AG10803 (cell line): ENCODE measurements around the gene KCNH1.

Experiments used
- DNase-seq: peaks from one replicate; pipeline ENCODE4 v3.0.0; 2010; ENCODE audit warnings: low read depth
- H3K4me3 ChIP-seq: 2 replicates; pipeline ENCODE4 v1.5.1; 2011; ENCODE audit warnings: mild to moderate bottlenecking, low read length, control low read depth
- TF ChIP-seq, protein P1 (sequence below): conservative IDR thresholded peaks from 2 replicates; pipeline ENCODE4 v1.5.1; 2011; ENCODE audit warnings: mild to moderate bottlenecking, low read length, control low read depth, inconsistent platforms

KCNH1 gene

DNA sequence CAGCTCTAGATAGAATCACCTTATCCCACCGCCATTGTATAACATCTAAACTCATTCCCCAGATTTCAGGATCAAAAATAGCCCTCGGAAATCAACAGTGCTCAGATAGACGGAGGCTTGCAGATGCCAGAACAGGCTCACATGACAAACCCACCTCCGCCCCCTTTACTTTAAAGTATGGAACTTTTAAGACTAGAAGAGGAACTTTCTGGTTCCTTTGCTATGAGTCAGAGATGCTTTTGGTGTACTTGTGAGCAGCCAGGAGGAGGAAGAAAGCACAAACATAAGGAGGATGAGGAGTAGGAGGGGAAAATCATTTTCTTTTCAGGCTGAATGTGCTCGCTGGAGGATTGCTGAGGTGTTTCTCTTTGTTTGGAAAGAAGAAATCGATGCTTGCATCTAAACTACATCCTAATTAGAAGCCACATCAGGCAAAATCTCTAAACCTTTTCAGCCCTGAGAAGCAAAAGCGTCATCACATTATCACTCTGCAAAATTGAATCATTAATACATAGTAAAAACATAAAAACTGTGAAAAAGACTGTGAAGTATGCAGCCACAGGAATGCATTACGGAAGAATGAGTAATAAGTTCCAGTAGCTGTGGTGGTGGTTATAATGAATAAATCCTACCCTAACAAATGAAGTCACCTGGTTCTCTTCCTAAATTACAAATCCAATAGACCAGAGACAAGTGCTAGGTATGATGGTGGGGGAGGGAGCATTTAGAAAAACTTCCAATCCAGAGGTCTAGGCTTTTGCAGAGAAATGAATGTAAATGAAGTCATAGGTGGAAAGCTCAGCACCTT is 251.3 kb downstream of the KCNH1 start:
- H3K4me3 ChIP-seq = no peak overlapping the region
- TF ChIP-seq, protein P1, sequence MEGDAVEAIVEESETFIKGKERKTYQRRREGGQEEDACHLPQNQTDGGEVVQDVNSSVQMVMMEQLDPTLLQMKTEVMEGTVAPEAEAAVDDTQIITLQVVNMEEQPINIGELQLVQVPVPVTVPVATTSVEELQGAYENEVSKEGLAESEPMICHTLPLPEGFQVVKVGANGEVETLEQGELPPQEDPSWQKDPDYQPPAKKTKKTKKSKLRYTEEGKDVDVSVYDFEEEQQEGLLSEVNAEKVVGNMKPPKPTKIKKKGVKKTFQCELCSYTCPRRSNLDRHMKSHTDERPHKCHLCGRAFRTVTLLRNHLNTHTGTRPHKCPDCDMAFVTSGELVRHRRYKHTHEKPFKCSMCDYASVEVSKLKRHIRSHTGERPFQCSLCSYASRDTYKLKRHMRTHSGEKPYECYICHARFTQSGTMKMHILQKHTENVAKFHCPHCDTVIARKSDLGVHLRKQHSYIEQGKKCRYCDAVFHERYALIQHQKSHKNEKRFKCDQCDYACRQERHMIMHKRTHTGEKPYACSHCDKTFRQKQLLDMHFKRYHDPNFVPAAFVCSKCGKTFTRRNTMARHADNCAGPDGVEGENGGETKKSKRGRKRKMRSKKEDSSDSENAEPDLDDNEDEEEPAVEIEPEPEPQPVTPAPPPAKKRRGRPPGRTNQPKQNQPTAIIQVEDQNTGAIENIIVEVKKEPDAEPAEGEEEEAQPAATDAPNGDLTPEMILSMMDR = no peak
- DNase-seq = peak; percentile 72

- TF ChIP-seq, protein P1 = no peak
- no peak overlapping the region for H3K4me3 ChIP-seq
- DNase-seq = no peak
These were observed 255.4 kb downstream of the KCNH1 start for GRCh38 chr1:210878564-210878963.

DNA sequence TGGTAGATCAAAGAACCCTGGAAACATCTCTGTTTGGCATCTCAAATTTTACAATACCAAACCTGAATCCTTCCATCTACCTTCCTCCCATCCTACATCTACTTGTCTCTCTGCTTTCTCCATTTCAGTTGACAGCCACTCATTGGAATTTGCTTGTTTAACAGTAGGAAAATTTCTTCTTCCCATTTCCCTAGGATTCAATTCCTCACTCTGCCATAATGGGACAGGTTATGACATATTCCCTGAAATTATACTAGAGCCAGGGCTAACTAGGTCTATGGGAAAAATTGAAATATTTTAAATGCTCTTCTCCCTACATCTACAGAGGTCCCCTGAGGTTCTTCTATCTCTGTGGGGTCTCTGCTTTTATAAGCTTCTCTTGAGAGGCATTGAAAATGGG is 257.7 kb downstream of the KCNH1 start:
- H3K4me3 ChIP-seq = no peak overlapping the region
- DNase-seq = no peak
- TF ChIP-seq, protein P1 = no peak

- no peak for DNase-seq
- no peak overlapping the region for H3K4me3 ChIP-seq
- TF ChIP-seq, protein P1 = no peak
These were observed 267.4 kb downstream of the KCNH1 start for GRCh38 chr1:210866532-210866931.

DNA sequence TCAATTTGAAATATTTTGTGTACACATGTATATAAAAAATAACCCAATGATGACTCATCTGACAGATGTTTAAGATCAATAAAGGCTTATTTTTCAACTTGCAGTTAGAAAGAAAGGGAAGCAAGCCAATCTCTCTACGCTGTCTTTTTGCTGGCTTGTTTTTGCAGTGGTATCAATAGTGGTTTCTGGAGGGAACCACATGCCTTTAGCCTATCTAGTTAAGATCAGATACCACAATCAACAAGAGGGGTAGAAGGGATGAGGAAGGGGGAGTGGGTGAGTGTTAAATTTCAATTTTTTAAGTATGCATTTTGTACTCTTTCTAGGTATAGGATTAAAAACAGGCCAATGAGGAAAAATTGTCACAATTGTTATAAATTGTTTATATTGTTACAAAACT is 276.2 kb downstream of the KCNH1 start:
- TF ChIP-seq, protein P1 = no peak
- DNase-seq = no peak
- H3K4me3 ChIP-seq = no peak overlapping the region

DNA sequence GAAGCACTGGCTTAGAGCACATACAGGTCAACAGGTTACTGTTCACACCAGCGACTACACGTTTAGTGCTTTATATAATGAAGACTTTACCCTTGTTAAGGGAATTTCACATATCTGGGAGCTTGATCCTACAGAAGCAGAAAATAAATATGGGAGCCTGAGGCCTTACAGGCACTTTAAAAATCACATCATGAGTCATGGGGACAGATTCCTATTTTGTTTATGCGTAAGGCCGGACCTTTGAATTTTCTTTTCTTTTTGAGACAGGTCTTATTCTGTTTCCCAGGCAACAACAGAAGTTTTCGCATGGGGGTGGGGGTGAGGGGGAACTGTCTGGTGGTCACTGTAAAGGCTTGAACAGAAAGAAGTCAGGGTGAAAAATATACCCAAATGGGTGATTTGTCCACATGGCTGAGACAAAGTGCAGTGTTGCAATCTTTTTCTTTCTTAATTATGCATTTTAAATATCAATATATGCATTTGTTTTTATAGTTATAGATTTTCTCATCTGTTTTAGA is 276.7 kb downstream of the KCNH1 start:
- H3K4me3 ChIP-seq = no peak overlapping the region
- no peak for DNase-seq
- TF ChIP-seq, protein P1 = no peak

GRCh38 chr1:210855440-210855839 is 278.5 kb downstream of the KCNH1 start:
- TF ChIP-seq, protein P1 = no peak
- DNase-seq = no peak
- no peak overlapping the region for H3K4me3 ChIP-seq
